Endothelial cell of hepatic sinusoid (primary cell): ENCODE results near the gene ENKUR.

Experiments used
- in situ Hi-C: cut with HindIII; loops from 2 replicates; pipeline ENCODE4 v1.10.0; 2017; ENCODE audit warnings: low sequenced_read_pairs

Gene ENKUR

GRCh38 chr10:25024528-25024927, 8.6 kb upstream of the ENKUR start:
- in situ Hi-C loops: no loop called here

GRCh38 chr10:25023278-25023677, 7.3 kb upstream of the ENKUR start:
- in situ Hi-C loops: no loop called here

- in situ Hi-C loops: loop anchor here (5.0 to 10.0 kb wide), 2 partner anchors 49 to 54 kb away; no protein-coding TSS in a partner anchor
Observed at GRCh38 chr10:25018703-25019102, 2.7 kb upstream of the ENKUR start.

GRCh38 chr10:25017661-25018060, 1.7 kb upstream of the ENKUR start:
- in situ Hi-C loops: loop anchor here (5.0 to 10.0 kb wide), 2 partner anchors 50 to 53 kb away; no protein-coding TSS in a partner anchor

GRCh38 chr10:25017154-25017590, 1.2 kb upstream of the ENKUR start:
- in situ Hi-C loops: loop anchor here (5.0 to 10.0 kb wide), 2 partner anchors 50 to 52 kb away; no protein-coding TSS in a partner anchor

- in situ Hi-C loops: loop anchor here (5.0 to 10.0 kb wide), 2 partner anchors 51 to 52 kb away; no protein-coding TSS in a partner anchor
Observed at GRCh38 chr10:25016376-25017153, 607 bp upstream of the ENKUR start, which contains the start of gene THNSL1. TSS of gene THNSL1 (plus strand) at chr10:25016612. CDS start at chr10:25023224, 6,612 bp downstream.

GRCh38 chr10:25014579-25014978, 1.4 kb downstream of the ENKUR start:
- in situ Hi-C loops: loop anchor here (10.0 kb wide), 1 partner anchor 50 kb away; no protein-coding TSS in a partner anchor

- in situ Hi-C loops: loop anchor here (10.0 kb wide), 1 partner anchor 47 kb away; no protein-coding TSS in a partner anchor
Observed at GRCh38 chr10:25011591-25011990, 4.4 kb downstream of the ENKUR start.

GRCh38 chr10:24998044-24998443, 17.9 kb downstream of the ENKUR start:
- in situ Hi-C loops: no loop called here

GRCh38 chr10:24995072-24995471, 20.9 kb downstream of the ENKUR start:
- in situ Hi-C loops: no loop called here

GRCh38 chr10:24993237-24993958, 22.6 kb downstream of the ENKUR start:
- in situ Hi-C loops: no loop called here

- in situ Hi-C loops: no loop called here
Observed at GRCh38 chr10:24992512-24993133, 23.3 kb downstream of the ENKUR start.

GRCh38 chr10:24991298-24991697, 24.7 kb downstream of the ENKUR start:
- in situ Hi-C loops: no loop called here

- in situ Hi-C loops: loop anchor here (10.0 kb wide), 1 partner anchor 535 kb away; no protein-coding TSS in a partner anchor
Observed at GRCh38 chr10:24989867-24990266, 26.1 kb downstream of the ENKUR start.

- in situ Hi-C loops: loop anchor here (10.0 kb wide), 1 partner anchor 534 kb away; no protein-coding TSS in a partner anchor
Observed at GRCh38 chr10:24988831-24989640, 26.9 kb downstream of the ENKUR start.

GRCh38 chr10:24984906-24985305, 31.1 kb downstream of the ENKUR start:
- in situ Hi-C loops: loop anchor here (10.0 kb wide), 1 partner anchor 530 kb away; no protein-coding TSS in a partner anchor

- in situ Hi-C loops: loop anchor here (10.0 kb wide), 1 partner anchor 529 kb away; no protein-coding TSS in a partner anchor
Observed at GRCh38 chr10:24983946-24984345, 32.0 kb downstream of the ENKUR start.

GRCh38 chr10:24983130-24983529, 32.8 kb downstream of the ENKUR start:
- in situ Hi-C loops: loop anchor here (10.0 kb wide), 1 partner anchor 528 kb away; no protein-coding TSS in a partner anchor

GRCh38 chr10:24982319-24983112, 33.4 kb downstream of the ENKUR start:
- in situ Hi-C loops: loop anchor here (10.0 kb wide), 1 partner anchor 528 kb away; no protein-coding TSS in a partner anchor
